GM12878 (cell line): ENCODE results near the gene LDLRAD4. TPM values are rescaled to one million over a fixed set of nuclear protein-coding genes. Genes with fewer than 3 reads are reported as not detected.

ENCODE experiments used
- ATAC-seq: fragments of 200-7000 bp; cut with Tn5 transposase; 3 replicates; pipeline ENCODE4 v1.9.1; 2020; ENCODE audit warnings: mild to moderate bottlenecking, moderate library complexity
- BruUV-seq: library from RNA; stranded (reverse); fragments of 400-500 nt; replicated peaks from 2 replicates; lab custom pipeline; 2021; lab: Mats Ljungman, UMichigan
- CTCF ChIA-PET: fragments of 300-600 bp; sonication (Branson Sonifier 250); formaldehyde crosslinking; extraction: SDS; loops from one replicate; lab custom pipeline; 2021; ENCODE audit warnings: inconsistent platforms; lab: Yijun Ruan, JAX
- POLR2A ChIA-PET: fragments of 350-600 bp; formaldehyde crosslinking; extraction: SDS; loops from one replicate; lab custom pipeline; 2021; ENCODE audit warnings: inconsistent platforms; lab: Charles Lee
- RAD21 ChIA-PET: fragments of 300-600 bp; sonication (Branson Sonifier 250); formaldehyde crosslinking; loops from one replicate; lab custom pipeline; 2023; ENCODE audit warnings: antibody characterized with exemption; ENCODE audit not compliant: unreplicated experiment; lab: Charles Lee
- SMC1A ChIA-PET: fragments of 300-600 bp; sonication (Branson Sonifier 250); formaldehyde crosslinking; loops from one replicate; lab custom pipeline; 2023; ENCODE audit not compliant: unreplicated experiment, uncharacterized antibody; lab: Charles Lee
- DNase-seq: peaks from one replicate; pipeline ENCODE4 v3.0.0-alpha.2; 2011; ENCODE audit warnings: low read depth, low spot score
- FAIRE-seq: peaks from 3 replicates; lab custom pipeline; 2011; peaks lifted over from hg19 to GRCh38; lab: Jason Lieb, UNC
- H2AFZ ChIP-seq: 2 replicates; pipeline ENCODE4 v1.6.0; 2011; ENCODE audit warnings: low read depth, low read length, control low read depth; ENCODE audit not compliant: control insufficient read depth
- H3K27ac ChIP-seq: 2 replicates; pipeline ENCODE4 v1.5.1; 2011; ENCODE audit warnings: control low read depth; ENCODE audit not compliant: control insufficient read depth, insufficient read depth
- H3K27me3 ChIP-seq, 2 experiments: replicated peaks in 1 of 2; 2 replicates each; pipeline versions ENCODE4 v1.6.0 to v1.6.1; 2011; ENCODE audit warnings: low read length in 1 of 2; ENCODE audit not compliant: control insufficient read depth in 2 of 2, insufficient read depth in 2 of 2
- H3K36me3 ChIP-seq, 2 experiments: 2 replicates each; pipeline ENCODE4 v1.5.1; 2011; ENCODE audit warnings: low read length in 1 of 2; ENCODE audit not compliant: control insufficient read depth in 2 of 2, insufficient read depth in 2 of 2
- H3K4me1 ChIP-seq: 2 replicates; pipeline ENCODE4 v1.6.1; 2011; ENCODE audit warnings: mild to moderate bottlenecking, low read length, moderate library complexity, mixed read lengths; ENCODE audit not compliant: control insufficient read depth, insufficient read depth
- H3K4me2 ChIP-seq: 2 replicates; pipeline ENCODE4 v1.6.0; 2011; ENCODE audit warnings: control low read depth; ENCODE audit not compliant: control insufficient read depth, insufficient read depth
- H3K4me3 ChIP-seq: fragments of 200-600 bp; sonication (generic); 2 replicates; pipeline ENCODE4 v1.5.1; 2016
- H3K79me2 ChIP-seq: 2 replicates; pipeline ENCODE4 v1.6.0; 2011; ENCODE audit warnings: low read length; ENCODE audit not compliant: control insufficient read depth, insufficient read depth
- H3K9ac ChIP-seq: 2 replicates; pipeline ENCODE4 v1.8.0; 2011; ENCODE audit warnings: low read length, control low read depth, mixed read lengths; ENCODE audit not compliant: control insufficient read depth, insufficient read depth
- H3K9me3 ChIP-seq: replicated peaks from 3 replicates; pipeline ENCODE4 v1.5.1; 2011; ENCODE audit warnings: mild to moderate bottlenecking, low read length; ENCODE audit not compliant: control insufficient read depth, insufficient read depth
- H4K20me1 ChIP-seq: 2 replicates; pipeline ENCODE4 v1.6.0; 2011; ENCODE audit not compliant: control insufficient read depth, insufficient read depth
- BHLHE40 ChIP-seq, 2 experiments: fragments of 450-650 bp in 1 of 2; IDR thresholded peaks; 2 replicates each; pipeline ENCODE4 v1.6.1; 2011 to 2017; ENCODE audit warnings: low read depth in 2 of 2, borderline replicate concordance in 1 of 2, improper control_type of control experiment in 1 of 2, low read length in 1 of 2, mild to moderate bottlenecking in 1 of 2
- CEBPZ ChIP-seq: fragments of 150-350 bp; IDR thresholded peaks from 2 replicates; pipeline ENCODE4 v1.6.1; 2016; ENCODE audit warnings: low read depth, low read length
- HDGF ChIP-seq: fragments of 450-650 bp; IDR thresholded peaks from 2 replicates; pipeline ENCODE4 v1.6.1; 2016; ENCODE audit warnings: antibody characterized with exemption
- KLF5 ChIP-seq: fragments of 450-650 bp; IDR thresholded peaks from 2 replicates; pipeline ENCODE4 v1.6.1; 2014; ENCODE audit warnings: mild to moderate bottlenecking; ENCODE audit not compliant: partially characterized antibody
- RFX5 ChIP-seq: IDR thresholded peaks from 2 replicates; pipeline ENCODE4 v1.6.1; 2011; ENCODE audit warnings: low read depth, low read length, improper control_type of control experiment
- SMAD5 ChIP-seq: IDR thresholded peaks from 2 replicates; pipeline ENCODE4 v1.6.1; 2016; ENCODE audit warnings: antibody characterized with exemption, low read depth
- SREBF1 ChIP-seq: IDR thresholded peaks from 2 replicates; pipeline ENCODE4 v1.6.1; 2012; ENCODE audit warnings: mild to moderate bottlenecking, low read length
- SRF ChIP-seq, 2 experiments: IDR thresholded peaks; 2 replicates each; pipeline ENCODE4 v1.6.1; 2011; ENCODE audit warnings: low read depth in 2 of 2, low read length in 2 of 2, mild to moderate bottlenecking in 1 of 2, moderate library complexity in 1 of 2
- USF2 ChIP-seq: IDR thresholded peaks from 2 replicates; pipeline ENCODE4 v1.6.1; 2011; ENCODE audit warnings: low read depth, low read length, improper control_type of control experiment, borderline replicate concordance
- WGBS: methylation state at CpG from one replicate; pipeline ENCODE4 v1.1.6; 2016; ENCODE audit warnings: low lambda C conversion rate; ENCODE audit not compliant: insufficient replicate concordance, insufficient coverage; ENCODE audit errors: missing lambda C conversion rate; 5-methylcytosine and 5-hydroxymethylcytosine counted together
- in situ Hi-C: fragments of 300-500 bp; cut with MboI; formaldehyde crosslinking; loops from 9 replicates; pipeline ENCODE4 v1.14.3; 2018; ENCODE audit warnings: mixed read lengths
- intact Hi-C: fragments of 100-400 bp; cut with micrococcal nuclease; formaldehyde crosslinking; loops from one replicate; pipeline ENCODE4 v1.14.2; 2022; ENCODE audit not compliant: unreplicated experiment
- polyA plus RNA-seq, 11 experiments: library from polyadenylated mRNA; depleted of rRNA in 4 of 11; unstranded in 6 of 11; stranded (reverse) in 5 of 11; fragments of >200 nt; fragmentation: Nextera tagmentation in 4 of 11; fragmentation: Illumina TruSeq in 1 of 11; extraction: Ambion mirVana in 4 of 11; extraction: Trizol in 1 of 11; gene quantifications; 1 replicate in 1 of 11; 2 replicates in 10 of 11; pipeline versions ENCODE4 v1.2.1 to v1.2.3, GENCODE V29; 2011 to 2016; ENCODE audit warnings: inconsistent platforms in 2 of 11, missing spikeins in 2 of 11, low read depth in 1 of 11
- total RNA-seq, 4 experiments: library from RNA; depleted of rRNA in 3 of 4; stranded (reverse); fragments of >200 nt in 3 of 4; fragmentation: Illumina TruSeq in 1 of 4; extraction: Trizol in 1 of 4; gene quantifications; 2 replicates each; pipeline versions ENCODE4 v1.2.1 to v1.2.3, GENCODE V29; 2013 to 2021

Gene LDLRAD4
- total and polyA plus RNA-seq, 10 of the 15 experiments (the other 5 are each of a cell fraction or from before 2014, with no cell fraction given) = 2.7 to 16.8 (median 11.2) TPM

GRCh38 chr18:13191779-13192178 is 26.8 kb upstream of the LDLRAD4 start:
- POLR2A ChIA-PET = no interaction called here
- H4K20me1 ChIP-seq = no peaks in the 10 kb centered on the region
- SMC1A ChIA-PET = no interaction called here
- RAD21 ChIA-PET = no interaction called here
- H3K9ac ChIP-seq = no peak overlapping the region
- no peak overlapping the region for H3K4me2 ChIP-seq
- WGBS = 18% methylated on average over 5 of the region's 7 CpGs
- CTCF ChIA-PET = no interaction called here
- no TSS peak for BruUV-seq
- TF ChIP-seq RFX5 (no peak), HDGF (no peak), USF2 (no peak), KLF5 (no peak), SRF (IDR thresholded peaks at IDR 0.05; ENCODE audit: low read depth in 2 of 2, low read length in 2 of 2) (no peak)
- no peaks in the 10 kb centered on the region; the same call in 2 of the 3 replicates for H3K9me3 ChIP-seq
- no peak overlapping the region for H3K4me3 ChIP-seq
- H3K79me2 ChIP-seq = no peaks in the 10 kb centered on the region
- H2AFZ ChIP-seq = no peak overlapping the region
- H3K4me1 ChIP-seq = no peaks in the 10 kb centered on the region
- DNase-seq (no peak), FAIRE-seq (no peak), ATAC-seq (no peak)
- no peaks in the 10 kb centered on the region for H3K36me3 ChIP-seq
- in situ Hi-C loops = no loop called here
- H3K27ac ChIP-seq = no peak overlapping the region
- intact Hi-C loops = no loop called here
- H3K27me3 ChIP-seq = no peaks in the 10 kb centered on the region; a peak in 2 of 4 replicates

DNA sequence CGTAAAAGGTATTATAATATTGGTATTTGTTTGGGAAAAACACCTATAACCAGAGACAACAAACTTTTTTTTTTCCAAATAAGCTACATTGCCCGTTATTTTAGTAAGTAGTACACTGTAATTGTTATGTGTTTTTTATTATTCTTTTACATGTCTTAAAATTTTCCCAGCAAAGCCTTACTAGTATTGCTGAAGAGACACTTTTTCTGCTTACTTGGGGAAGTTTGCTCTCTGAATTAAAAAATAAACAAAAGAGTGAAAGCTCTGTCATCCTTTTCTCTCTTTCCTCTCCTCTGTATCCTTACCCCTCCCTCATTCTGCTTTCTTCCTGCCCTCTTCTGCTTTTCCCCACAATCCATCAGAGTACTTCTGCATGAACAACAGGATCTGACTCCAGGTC is 25.6 kb upstream of the LDLRAD4 start:
- ChIA-PET CTCF (no interaction called here), RAD21 (no interaction called here), SMC1A (no interaction called here), POLR2A (no interaction called here)
- Histone ChIP-seq H4K20me1 (no peaks in the 10 kb centered on the region), H3K27ac (no peak overlapping the region), H3K9me3 (no peaks in the 10 kb centered on the region; the same call in 1 of the 3 replicates), H3K4me1 (no peaks in the 10 kb centered on the region), H3K4me2 (no peak overlapping the region), H3K9ac (no peak overlapping the region), H3K36me3 (no peaks in the 10 kb centered on the region), H3K79me2 (no peaks in the 10 kb centered on the region), H3K27me3 (no peaks in the 10 kb centered on the region; a peak in 2 of 4 replicates), H2AFZ (no peak overlapping the region), H3K4me3 (no peak overlapping the region)
- FAIRE-seq = no peak
- 18% methylated on average over 2 of the region's 2 CpGs for WGBS
- in situ Hi-C loops = no loop called here
- DNase-seq = no peak
- no TSS peak for BruUV-seq
- intact Hi-C loops = no loop called here
- TF ChIP-seq CEBPZ (no peak), SREBF1 (no peak), BHLHE40 (IDR thresholded peaks at IDR 0.05; ENCODE audit: borderline replicate concordance in 1 of 2, low read depth in 2 of 2, low read length in 1 of 2) (no peak), SMAD5 (no peak)
- no peak for ATAC-seq
